ENCODE data around the gene CNOT3.

CNOT3 gene

DNA sequence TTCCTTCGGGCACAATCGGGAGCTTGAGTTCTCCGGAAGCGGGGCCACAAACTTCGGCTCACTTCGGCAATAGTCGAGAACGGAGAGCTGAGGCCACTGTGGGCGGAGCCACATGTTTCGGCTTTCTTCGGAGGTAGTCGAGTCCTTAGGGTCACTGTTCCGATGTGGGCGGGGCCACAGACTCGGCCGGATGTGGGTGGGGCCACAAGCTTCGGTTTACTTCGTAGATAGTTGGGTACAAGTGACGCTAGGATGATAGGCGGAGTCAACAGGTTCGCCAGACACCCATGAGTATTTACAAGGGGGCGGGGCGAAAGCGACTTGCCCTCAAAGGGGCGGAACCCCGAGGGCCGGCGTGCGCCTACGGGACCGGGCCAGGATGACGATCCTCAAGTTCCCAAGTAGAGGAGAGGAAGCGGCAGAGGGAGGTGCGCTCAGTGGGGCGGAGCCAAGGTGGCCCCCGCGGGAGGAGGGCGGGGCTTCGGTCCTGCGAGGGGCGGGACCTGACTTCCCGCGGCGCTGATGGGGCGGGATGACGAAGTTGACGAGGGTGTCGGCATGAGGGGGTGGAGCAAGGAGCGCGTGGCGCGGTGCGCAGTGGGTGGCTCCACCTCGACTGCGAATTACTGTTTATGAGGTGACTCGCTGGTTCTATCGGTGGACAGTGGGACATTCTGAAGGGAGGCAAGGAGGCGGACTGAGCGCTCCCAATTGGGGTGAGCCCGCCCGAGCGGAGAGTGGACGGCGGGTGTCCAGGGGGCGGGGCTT lies 52.4 kb downstream of the CNOT3 start (continued):
- TF ChIP-seq ZNF121 (tag by site-specific recombination; IDR thresholded peaks at IDR 0.05) = no peak
- no peak for TF ChIP-seq ZNF211 (tag by site-specific recombination; IDR thresholded peaks at IDR 0.05; ENCODE audit: low read depth)
- TF ChIP-seq TSHZ1 (tag by site-specific recombination; IDR thresholded peaks at IDR 0.05; ENCODE audit: borderline replicate concordance) = no peak
- TF ChIP-seq ZNF266 (tag by site-specific recombination; IDR thresholded peaks at IDR 0.05; ENCODE audit: low read depth) = no peak
- no peak; the same call in 1 of the 2 replicates for TF ChIP-seq ZNF501 (tag by site-specific recombination; IDR thresholded peaks at IDR 0.05)
- TF ChIP-seq PRDM1 (tag by site-specific recombination; IDR thresholded peaks at IDR 0.05) = no peak
- no peak for TF ChIP-seq ZNF18 (tag by site-specific recombination; IDR thresholded peaks at IDR 0.05)
- TF ChIP-seq ZNF292 (tag by site-specific recombination; IDR thresholded peaks at IDR 0.05; ENCODE audit: borderline replicate concordance, low read depth) = no peak
- no peak for TF ChIP-seq ZNF768 (tag by site-specific recombination; IDR thresholded peaks at IDR 0.05)
- peak; percentile 28; the same call in 1 of the 2 replicates for TF ChIP-seq ZBTB8A (tag by site-specific recombination; IDR thresholded peaks at IDR 0.05)
- TF ChIP-seq KLF1 (tag by site-specific recombination; IDR thresholded peaks at IDR 0.05) = peak; percentile 95
- TF ChIP-seq ZNF639 (tag by site-specific recombination; IDR thresholded peaks at IDR 0.05) = no peak
- TF ChIP-seq, protein P1, sequence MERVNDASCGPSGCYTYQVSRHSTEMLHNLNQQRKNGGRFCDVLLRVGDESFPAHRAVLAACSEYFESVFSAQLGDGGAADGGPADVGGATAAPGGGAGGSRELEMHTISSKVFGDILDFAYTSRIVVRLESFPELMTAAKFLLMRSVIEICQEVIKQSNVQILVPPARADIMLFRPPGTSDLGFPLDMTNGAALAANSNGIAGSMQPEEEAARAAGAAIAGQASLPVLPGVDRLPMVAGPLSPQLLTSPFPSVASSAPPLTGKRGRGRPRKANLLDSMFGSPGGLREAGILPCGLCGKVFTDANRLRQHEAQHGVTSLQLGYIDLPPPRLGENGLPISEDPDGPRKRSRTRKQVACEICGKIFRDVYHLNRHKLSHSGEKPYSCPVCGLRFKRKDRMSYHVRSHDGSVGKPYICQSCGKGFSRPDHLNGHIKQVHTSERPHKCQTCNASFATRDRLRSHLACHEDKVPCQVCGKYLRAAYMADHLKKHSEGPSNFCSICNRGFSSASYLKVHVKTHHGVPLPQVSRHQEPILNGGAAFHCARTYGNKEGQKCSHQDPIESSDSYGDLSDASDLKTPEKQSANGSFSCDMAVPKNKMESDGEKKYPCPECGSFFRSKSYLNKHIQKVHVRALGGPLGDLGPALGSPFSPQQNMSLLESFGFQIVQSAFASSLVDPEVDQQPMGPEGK (tag by site-specific recombination; IDR thresholded peaks at IDR 0.05) = peak; percentile 97
- TF ChIP-seq, protein P2, sequence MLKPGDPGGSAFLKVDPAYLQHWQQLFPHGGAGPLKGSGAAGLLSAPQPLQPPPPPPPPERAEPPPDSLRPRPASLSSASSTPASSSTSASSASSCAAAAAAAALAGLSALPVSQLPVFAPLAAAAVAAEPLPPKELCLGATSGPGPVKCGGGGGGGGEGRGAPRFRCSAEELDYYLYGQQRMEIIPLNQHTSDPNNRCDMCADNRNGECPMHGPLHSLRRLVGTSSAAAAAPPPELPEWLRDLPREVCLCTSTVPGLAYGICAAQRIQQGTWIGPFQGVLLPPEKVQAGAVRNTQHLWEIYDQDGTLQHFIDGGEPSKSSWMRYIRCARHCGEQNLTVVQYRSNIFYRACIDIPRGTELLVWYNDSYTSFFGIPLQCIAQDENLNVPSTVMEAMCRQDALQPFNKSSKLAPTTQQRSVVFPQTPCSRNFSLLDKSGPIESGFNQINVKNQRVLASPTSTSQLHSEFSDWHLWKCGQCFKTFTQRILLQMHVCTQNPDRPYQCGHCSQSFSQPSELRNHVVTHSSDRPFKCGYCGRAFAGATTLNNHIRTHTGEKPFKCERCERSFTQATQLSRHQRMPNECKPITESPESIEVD (tag by site-specific recombination; IDR thresholded peaks at IDR 0.05) = no peak
- TF ChIP-seq ZNF707 (tag by site-specific recombination; IDR thresholded peaks at IDR 0.05) = no peak
- TF ChIP-seq ZBTB20 (tag by site-specific recombination; IDR thresholded peaks at IDR 0.05) = peak; percentile 49; the same call in 1 of the 2 replicates
- peak; percentile 9; the same call in 1 of the 2 replicates for TF ChIP-seq OSR2 (tag by site-specific recombination; IDR thresholded peaks at IDR 0.05)
- TF ChIP-seq ZNF510 (tag by site-specific recombination; IDR thresholded peaks at IDR 0.05; ENCODE audit: insufficient replicate concordance) = no peak
- TF ChIP-seq ZNF433 (tag by site-specific recombination; IDR thresholded peaks at IDR 0.05; ENCODE audit: low read depth) = no peak
- TF ChIP-seq ZSCAN5A (tag by site-specific recombination; IDR thresholded peaks at IDR 0.05) = no peak
- no peak for TF ChIP-seq ZNF184 (tag by site-specific recombination; IDR thresholded peaks at IDR 0.05)
- TF ChIP-seq, protein P3, sequence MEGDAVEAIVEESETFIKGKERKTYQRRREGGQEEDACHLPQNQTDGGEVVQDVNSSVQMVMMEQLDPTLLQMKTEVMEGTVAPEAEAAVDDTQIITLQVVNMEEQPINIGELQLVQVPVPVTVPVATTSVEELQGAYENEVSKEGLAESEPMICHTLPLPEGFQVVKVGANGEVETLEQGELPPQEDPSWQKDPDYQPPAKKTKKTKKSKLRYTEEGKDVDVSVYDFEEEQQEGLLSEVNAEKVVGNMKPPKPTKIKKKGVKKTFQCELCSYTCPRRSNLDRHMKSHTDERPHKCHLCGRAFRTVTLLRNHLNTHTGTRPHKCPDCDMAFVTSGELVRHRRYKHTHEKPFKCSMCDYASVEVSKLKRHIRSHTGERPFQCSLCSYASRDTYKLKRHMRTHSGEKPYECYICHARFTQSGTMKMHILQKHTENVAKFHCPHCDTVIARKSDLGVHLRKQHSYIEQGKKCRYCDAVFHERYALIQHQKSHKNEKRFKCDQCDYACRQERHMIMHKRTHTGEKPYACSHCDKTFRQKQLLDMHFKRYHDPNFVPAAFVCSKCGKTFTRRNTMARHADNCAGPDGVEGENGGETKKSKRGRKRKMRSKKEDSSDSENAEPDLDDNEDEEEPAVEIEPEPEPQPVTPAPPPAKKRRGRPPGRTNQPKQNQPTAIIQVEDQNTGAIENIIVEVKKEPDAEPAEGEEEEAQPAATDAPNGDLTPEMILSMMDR (tag by site-specific recombination; IDR thresholded peaks at IDR 0.05) = no peak; the same call in 1 of the 2 replicates
- peak; percentile 74 for TF ChIP-seq ZNF2 (tag by site-specific recombination; IDR thresholded peaks at IDR 0.05)
